ENCODE results near the gene GP1BB.

- TF ChIP-seq EP300 (IDR thresholded peaks at IDR 0.05) (no peak), CTCF (IDR thresholded peaks at IDR 0.05) (no peak), POLR2A (IDR thresholded peaks at IDR 0.05) (no peak)
These were observed 42.3 kb downstream of the GP1BB start for GRCh38 chr22:19765477-19766239.

All from tibial nerve (tissue), 4 donors.